ENCODE measurements around the gene MZF1.
"Not testable (repeated sequence)": the region's sequence is repeated elsewhere in the genome, so short reads cannot be mapped to it uniquely, and the experiment has no call there.

The MZF1 gene

DNA sequence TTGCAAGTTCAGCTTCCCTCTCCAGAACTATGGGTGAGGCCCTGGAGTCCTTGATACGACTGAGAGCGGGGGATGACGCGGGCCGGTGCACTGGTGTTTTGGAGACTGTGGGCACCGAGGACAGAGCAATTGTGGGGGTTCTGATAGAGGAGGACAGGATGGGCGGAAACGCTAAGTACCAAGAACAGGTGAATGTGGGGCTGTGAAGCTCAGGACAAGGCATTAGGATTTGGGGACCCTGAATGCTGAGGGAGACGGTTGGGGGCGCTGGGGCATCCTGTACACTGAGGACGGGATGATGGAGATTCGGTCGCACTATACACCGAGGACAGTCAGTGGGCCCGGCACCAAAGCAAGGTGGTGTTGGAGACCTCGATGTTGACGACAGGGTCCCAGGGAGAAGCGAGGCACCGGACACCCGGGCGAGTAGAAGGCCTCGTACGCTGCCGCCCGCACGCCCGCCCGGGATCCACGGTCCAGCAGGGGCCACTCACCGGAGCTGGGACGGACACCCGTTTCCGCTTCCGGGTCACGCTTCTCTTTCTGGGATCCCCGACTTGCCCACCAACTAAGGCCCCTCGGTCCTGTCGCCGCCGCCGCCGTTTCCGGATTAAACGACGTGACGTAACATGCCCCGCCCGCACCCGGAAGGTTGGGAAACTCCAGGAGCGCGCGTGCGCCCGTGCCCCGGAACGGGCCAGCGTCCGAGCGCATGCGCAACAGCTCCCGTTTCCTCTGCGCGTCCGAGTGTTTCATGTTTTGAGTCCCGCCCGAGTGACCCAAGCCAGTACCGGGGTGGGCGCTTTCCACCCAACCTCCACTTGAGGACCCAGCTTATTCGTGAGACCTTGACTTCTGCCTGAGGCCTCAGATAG, 18.4 kb downstream of the MZF1 start, which contains the start of gene CHMP2A:
TSS of gene CHMP2A (minus strand) at position 612 of the 875 bp plus-strand sequence. CDS start 893 bp downstream, outside the sequence.
- no peak for DNase-seq

DNA sequence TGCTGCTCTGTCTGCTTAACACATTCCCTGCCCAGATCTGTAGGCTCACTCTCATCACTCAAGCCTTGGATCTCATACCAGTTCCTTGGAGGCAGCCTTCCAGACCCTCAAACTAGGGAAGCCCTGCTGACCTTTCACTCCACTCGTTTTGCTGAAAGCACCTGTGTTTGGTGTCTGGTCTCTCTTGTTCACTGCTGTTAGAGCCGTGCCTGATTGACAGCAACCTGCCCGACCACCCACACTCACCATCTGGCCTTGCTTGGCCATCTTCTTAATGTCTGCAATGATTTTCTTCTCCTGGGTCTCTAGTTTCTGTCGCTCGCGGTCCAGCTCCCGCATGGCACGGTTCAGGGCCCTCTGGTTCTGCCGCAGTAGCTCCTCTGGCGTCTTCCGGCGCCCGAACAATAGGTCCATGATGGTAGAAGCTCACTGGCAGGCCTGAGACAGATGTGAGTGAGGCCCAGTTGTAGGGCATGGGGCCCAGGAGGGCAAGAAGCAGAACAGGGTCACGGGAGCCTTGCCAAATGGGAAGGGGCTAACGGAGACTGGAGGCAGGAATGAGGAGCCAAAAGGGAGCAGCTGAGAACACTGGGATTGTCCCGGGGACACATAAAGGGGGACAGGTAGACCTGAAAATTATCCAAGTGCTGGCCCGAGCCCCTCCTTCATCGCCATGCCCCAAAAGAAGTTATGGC, 19.2 kb downstream of the MZF1 start:
- DNase-seq, result no peak

DNA sequence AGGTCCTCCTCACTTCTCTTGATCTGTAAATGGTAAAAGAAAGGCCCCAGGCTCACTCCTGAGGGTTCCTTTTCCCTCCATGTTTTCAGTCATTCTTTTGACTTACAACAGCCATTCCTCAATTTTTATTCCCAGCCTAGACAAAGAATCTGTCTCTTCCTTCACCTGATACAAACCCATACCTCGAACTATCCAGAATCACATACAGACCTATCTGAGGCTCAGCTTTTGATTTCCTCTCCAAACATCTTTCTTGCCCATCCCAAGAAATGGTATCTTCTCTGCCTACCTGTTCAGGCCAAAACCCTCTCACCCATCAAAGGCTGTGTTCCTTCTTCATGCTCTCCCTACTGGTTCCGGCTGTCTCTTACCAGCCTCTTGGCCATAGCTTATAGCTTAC, 20.5 kb downstream of the MZF1 start:
- DNase-seq, result no peak

DNA sequence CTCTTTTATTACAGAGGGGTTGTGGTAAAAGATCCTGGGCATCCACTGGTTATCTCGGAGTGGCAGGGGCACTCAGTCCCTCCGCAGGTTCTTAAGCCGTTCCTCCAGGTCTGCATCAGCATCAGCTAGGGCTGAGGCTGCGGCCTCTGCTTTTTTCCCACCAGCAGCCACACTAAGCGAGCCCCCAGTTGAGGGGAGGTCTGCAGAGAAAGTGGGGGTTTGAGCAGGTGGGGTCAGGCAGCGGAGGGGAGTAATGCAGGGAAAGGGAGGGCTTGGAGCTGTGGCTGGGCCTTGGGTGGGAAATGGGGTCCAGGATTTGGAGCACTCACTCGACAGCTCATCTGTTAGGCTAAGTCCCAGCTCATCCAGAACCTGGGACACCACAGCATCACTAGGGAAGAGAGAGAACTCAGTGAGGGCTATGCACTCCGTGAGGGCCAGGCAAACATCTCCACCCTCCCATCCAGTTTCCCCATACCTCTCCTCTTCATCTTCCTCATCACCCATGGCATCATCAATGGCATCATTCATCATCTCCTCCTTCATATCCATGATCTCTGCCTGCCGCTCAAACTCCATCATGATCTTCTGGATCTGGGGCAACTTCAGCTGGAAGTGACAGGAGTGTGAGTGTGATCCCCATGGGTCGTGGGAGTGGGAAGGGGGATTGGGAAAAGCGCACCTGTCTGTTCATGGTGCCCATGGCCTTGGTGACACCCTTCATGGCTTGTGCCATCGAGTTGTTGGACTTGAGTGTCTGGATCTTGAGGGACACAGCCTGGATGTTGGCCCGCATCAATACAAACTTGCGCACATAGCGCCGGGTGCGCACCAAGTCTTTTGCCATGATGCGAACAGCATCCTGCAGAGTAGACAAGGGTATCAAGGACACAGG, 21.3 kb downstream of the MZF1 start:
- DNase-seq, result no peak

DNA sequence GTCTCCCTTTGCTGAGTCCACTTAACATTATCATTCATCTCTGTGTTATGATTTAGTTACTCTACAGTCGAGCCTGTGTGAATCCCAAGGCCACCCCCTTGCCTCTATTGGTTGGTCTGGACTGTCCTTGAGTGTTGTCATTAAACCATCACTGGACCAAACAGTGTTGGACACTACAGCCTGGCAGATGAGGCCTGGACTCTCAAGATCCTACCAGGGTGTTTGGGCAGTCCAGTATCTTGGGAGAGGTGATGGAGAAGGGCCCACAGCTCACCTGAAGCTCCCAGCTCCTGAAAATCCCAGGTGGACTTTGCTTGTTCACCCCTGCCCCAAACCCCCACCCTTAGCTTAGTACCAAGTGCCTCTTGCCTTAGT, 22.0 kb downstream of the MZF1 start:
- no peak for DNase-seq

DNA sequence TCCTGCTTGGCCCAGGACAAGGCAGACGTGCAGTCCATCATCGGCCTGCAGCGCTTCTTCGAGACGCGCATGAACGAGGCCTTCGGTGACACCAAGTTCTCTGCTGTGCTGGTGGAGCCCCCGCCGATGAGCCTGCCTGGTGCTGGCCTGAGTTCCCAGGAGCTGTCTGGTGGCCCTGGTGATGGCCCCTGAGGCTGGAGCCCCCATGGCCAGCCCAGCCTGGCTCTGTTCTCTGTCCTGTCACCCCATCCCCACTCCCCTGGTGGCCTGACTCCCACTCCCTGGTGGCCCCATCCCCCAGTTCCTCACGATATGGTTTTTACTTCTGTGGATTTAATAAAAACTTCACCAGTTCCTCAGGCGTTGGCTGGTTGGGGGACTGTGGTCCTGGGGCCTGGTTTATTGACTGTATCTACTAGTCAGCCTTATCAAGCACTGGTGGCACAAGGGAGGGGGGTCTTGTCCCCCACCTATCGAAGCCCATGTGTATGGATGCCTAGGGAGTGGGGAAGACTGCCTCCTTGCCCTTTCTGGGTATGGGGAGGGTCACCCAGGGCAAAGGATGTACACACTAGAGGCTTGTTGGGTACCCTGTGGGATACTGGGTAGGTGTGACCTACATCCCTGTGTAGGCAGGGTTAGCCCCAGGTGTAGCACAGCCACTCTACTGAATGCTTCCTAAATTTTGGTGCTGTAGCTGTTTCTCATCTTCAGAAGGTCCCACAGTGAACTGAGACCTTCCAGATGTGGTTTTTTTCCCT, 22.6 kb downstream of the MZF1 start:
- DNase-seq, result no peak

DNA sequence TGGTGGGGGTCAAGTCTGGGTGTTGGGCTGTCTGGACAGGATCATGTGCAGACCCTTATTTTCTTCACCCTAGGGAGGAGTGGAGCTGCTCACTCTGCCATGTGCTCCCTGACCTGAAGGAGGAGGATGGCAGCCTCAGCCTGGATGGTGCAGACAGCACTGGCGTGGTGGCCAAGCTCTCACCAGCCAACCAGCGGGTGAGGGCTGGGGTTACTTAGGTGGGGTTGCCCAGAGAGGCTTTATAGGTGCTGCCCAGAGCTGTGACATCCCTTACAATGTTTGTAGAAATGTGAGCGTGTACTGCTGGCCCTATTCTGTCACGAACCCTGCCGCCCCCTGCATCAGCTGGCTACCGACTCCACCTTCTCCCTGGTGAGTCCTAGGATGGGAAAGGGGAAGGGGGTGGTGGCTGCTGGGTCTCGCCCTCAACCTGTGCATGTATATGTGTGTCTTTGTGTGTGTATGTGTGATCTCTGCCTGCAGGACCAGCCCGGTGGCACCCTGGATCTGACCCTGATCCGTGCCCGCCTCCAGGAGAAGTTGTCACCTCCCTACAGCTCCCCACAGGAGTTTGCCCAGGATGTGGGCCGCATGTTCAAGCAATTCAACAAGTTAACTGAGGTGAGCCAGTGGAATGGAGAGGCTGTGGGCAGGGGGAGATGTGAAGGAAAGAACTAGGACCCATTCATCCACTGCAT, 23.3 kb downstream of the MZF1 start:
- DNase-seq, result no peak

DNA sequence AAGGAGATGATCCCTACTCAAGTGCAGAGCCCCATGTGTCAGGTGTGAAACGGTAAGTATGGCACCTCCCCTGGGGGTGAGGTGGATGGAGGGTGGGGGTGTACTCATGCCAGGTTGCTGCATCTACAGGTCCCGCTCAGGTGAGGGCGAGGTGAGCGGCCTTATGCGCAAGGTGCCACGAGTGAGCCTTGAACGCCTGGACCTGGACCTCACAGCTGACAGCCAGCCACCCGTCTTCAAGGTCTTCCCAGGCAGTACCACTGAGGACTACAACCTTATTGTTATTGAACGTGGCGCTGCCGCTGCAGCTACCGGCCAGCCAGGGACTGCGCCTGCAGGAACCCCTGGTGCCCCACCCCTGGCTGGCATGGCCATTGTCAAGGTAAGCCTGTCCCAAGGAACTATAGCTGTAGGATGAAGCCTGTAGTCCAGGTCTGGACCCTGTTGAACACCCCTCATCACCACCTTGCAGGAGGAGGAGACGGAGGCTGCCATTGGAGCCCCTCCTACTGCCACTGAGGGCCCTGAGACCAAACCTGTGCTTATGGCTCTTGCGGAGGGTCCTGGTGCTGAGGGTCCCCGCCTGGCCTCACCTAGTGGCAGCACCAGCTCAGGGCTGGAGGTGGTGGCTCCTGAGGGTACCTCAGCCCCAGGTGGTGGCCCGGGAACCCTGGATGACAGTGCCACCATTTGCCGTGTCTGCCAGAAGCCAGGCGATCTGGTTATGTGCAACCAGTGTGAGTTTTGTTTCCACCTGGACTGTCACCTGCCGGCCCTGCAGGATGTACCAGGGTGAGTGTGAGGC, 24.1 kb downstream of the MZF1 start:
- no peak for DNase-seq

DNA sequence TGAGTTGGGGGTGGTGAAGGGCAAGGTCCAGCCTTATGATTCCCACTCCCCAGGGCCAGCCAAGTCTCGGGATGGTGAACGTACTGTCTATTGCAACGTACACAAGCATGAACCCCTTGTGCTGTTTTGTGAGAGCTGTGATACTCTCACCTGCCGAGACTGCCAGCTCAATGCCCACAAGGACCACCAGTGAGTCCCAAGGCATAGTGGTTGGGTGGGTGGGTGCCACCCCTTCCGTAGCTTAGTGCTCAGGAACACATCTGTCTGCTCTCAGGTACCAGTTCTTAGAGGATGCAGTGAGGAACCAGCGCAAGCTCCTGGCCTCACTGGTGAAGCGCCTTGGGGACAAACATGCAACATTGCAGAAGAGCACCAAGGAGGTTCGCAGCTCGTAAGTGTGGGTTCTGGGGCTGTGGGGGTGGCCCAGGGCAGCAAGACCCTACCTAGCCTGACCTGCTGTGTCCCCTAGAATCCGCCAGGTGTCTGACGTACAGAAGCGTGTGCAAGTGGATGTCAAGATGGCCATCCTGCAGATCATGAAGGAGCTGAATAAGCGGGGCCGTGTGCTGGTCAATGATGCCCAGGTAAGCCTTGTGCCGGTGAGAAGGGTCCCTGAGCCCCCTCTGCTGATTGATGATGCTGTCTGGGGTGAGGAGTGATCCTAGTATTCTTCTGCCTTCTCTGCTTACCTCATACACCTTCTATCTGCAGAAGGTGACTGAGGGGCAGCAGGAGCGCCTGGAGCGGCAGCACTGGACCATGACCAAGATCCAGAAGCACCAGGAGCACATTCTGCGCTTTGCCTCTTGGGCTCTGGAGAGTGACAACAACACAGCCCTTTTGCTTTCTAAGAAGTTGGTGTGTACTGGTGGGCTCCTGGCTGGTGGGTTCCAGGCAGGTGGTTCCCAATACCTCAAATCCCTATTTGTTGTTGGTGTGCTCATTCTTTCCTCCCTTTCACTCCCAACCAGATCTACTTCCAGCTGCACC, 25.5 kb downstream of the MZF1 start:
- DNase-seq, result no peak

DNA sequence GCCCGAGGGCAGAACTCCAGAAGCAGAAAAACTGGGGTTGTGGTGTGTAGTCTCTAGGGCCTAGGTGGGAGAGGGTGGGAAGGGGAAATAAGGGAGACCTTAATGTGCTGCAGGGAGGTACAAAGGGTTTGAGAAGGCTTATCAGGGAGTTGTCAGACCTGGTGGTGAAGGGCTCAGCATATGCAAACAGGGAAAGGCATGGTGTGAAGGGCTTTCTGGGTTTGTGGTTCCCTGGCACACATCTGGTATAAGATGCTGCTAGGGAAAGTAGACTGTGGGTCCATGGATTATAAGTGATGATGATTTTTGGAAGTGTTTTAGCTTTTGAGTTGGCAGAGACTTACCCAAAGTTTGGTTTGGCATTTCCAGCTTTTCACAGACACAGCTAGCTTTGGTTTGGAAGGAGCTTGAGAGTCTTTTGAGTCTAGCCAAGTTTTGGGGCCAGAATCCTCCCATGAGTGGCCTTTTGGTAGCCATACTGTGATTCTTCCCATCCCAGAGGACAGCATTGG, 27.1 kb downstream of the MZF1 start:
- no peak for DNase-seq

DNA sequence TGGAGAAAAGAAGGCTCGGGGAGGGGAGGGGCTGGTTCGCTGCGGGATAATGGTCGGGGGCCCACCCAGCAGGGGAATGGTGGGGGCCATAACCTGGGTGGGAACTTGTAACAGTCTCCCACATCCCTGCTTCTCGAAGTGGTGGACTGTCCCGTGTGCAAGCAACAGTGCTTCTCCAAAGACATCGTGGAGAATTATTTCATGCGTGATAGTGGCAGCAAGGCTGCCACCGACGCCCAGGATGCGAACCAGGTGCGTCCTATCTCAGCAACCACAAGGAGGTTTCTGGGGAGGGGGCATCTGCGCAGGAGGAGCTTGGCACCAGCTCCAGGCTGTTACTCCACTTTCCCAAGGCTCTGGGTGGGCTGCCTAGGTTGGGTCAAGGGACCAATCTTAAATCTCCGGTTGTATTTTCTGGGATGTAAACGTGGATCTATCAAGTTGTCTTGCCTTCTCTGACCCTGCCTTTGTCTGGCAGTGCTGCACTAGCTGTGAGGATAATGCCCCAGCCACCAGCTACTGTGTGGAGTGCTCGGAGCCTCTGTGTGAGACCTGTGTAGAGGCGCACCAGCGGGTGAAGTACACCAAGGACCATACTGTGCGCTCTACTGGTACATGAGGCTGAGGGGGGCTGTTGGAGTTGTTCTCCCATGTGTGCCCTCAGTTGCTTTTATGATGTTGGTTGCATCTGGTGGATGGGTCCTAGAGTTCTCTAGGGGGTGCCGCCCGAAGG, 27.7 kb downstream of the MZF1 start:
- no peak for DNase-seq

DNA sequence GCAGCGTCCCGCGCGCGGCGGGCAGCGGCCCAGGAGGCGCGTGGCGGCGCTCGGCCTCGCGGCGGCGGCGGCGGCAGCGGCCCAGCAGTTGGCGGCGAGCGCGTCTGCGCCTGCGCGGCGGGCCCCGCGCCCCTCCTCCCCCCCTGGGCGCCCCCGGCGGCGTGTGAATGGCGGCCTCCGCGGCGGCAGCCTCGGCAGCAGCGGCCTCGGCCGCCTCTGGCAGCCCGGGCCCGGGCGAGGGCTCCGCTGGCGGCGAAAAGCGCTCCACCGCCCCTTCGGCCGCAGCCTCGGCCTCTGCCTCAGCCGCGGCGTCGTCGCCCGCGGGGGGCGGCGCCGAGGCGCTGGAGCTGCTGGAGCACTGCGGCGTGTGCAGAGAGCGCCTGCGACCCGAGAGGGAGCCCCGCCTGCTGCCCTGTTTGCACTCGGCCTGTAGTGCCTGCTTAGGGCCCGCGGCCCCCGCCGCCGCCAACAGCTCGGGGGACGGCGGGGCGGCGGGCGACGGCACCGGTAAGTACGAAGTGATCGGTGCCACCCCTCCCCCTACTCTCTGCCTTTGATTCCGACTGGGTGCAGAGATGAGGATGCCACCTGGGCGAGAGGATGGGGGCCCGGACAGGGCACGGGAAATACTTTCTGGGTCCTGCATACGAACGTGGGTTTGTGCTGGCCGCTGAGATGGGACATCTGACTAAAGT, 28.4 kb downstream of the MZF1 start:
- no peak for DNase-seq

DNA sequence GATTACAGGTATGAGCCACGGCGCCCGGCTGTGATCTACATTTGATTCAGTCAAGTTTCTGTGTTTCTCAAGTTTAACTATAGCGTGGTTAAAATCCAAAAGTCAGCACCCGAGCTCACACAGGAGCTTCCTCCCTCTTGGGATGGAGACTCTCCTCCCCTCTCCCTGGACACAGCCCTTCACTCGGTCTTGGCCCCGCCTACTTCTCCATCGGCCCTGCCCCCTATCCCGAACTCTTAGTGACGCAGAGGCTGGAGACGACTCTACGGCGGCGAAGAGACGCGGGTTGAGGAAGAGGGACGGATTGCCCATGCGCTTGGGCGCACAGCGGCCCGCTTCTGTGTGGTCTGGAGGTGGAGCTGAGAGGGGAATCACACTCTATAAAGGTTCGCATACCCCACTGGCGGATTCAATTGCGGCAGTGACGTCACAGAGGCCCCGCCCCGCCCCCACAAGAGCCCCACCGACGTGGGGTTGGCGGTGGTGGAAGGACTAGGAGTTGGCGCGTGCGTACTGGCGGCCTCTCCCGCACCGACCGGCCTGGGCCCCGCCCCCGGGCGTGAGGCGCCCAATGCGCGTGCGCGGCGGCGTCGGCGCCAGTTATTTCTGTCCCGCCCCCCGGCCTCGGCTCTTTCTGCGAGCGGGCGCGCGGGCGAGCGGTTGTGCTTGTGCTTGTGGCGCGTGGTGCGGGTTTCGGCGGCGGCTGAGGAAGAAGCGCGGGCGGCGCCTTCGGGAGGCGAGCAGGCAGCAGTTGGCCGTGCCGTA, 29.1 kb downstream of the MZF1 start, which contains the start of gene TRIM28:
TSS of gene TRIM28 (plus strand) at position 239 of the 765 bp plus-strand sequence. CDS start 694 bp downstream, outside the sequence.
- DNase-seq, result no peak

DNA sequence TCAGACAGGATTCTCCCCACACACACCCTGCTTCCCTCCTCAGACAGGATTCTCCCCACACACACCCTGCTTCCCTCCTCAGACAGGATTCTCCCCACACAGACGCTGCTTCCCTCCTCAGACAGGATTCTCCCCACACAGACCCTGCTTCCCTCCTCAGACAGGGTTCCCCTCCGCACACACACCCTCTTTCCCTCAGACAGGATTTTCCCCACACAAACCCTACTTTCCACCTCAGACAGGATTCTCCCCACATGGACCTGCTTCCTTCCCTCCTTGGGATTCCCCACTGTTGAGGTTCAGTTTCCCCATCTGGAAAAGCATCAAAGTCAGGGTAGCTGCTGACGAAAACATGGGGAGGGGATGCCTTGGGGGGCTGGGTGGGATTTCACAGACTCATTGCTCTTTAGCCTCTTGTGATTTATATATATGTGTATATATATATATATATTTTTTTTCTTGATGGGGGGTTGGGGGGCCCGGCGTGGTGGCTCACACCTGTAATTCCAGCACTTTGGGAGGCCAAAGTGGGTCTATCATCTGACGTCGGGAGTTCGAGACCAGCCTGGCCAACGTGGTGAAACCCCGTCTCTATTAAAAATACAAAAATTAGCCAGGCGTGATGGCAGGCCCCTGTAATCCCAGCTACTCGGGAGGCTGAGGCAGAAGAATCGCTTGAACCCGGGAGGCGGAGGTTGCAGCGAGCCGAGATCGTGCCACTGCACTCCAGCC, 30.3 kb downstream of the MZF1 start:
- not testable (repeated sequence) for DNase-seq

DNA sequence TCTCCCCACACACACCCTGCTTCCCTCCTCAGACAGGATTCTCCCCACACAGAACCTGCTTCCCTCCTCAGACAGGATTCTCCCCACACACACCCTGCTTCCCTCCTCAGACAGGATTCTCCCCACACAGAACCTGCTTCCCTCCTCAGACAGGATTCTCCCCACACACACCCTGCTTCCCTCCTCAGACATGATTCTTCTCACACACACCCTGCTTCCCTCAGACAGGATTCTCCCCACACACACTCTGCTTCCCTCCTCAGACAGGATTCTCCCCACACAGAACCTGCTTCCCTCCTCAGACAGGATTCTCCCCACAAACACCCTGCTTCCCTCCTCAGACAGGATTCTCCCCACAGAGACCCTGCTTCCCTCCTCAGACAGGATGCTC, 34.0 kb downstream of the MZF1 start:
- not testable (repeated sequence) for DNase-seq
